Activated CD4-positive, alpha-beta T cell treated with anti-CD3 and anti-CD28 coated beads for 36 hours (primary cell): ENCODE data around the gene HNF1B. TPM values are rescaled to one million over a fixed set of nuclear protein-coding genes. Genes with fewer than 3 reads are reported as not detected.
A peak's percentile ranks its signal among the peaks of the same experiment; 100 is the strongest.

Experiments
- ATAC-seq: fragments of 200-7000 bp; cut with Tn5 transposase; one replicate; pipeline ENCODE4 v1.10.0; 2021; ENCODE audit warnings: mild to moderate bottlenecking, moderate library complexity
- CTCF ChIA-PET: fragments of 350-600 bp; sonication (Branson Sonifier 250); formaldehyde crosslinking; loops from one replicate; lab custom pipeline; 2021; ENCODE audit warnings: antibody characterized with exemption; lab: Charles Lee
- POLR2A ChIA-PET: fragments of 350-600 bp; sonication (Branson Sonifier 250); formaldehyde crosslinking; loops from one replicate; lab custom pipeline; 2021; ENCODE audit warnings: antibody characterized with exemption, inconsistent platforms; lab: Charles Lee
- DNase-seq: peaks from one replicate; pipeline ENCODE4 v3.0.0-alpha.2; 2020
- H3K27ac Mint-ChIP-seq: one replicate; pipeline ENCODE4 v1.8.0; 2021; ENCODE audit warnings: mixed read lengths
- H3K27me3 Mint-ChIP-seq: one replicate; pipeline ENCODE4 v1.8.0; 2021; ENCODE audit warnings: mixed read lengths
- H3K36me3 Mint-ChIP-seq: one replicate; pipeline ENCODE4 v1.8.0; 2021; ENCODE audit warnings: low read depth, mixed read lengths
- H3K4me1 Mint-ChIP-seq: one replicate; pipeline ENCODE4 v1.8.0; 2021; ENCODE audit warnings: mixed read lengths
- H3K4me3 Mint-ChIP-seq: one replicate; pipeline ENCODE4 v1.8.0; 2021; ENCODE audit warnings: mild to moderate bottlenecking, moderate library complexity, mixed read lengths
- H3K9me3 Mint-ChIP-seq: one replicate; pipeline ENCODE4 v1.8.0; 2021; ENCODE audit warnings: low read depth, mixed read lengths
- intact Hi-C, 2 experiments: fragments of 100-400 bp; cut with DNase I in 1 of 2; cut with micrococcal nuclease in 1 of 2; formaldehyde crosslinking; loops; one replicate each; pipeline versions ENCODE4 v1.14.2 to v1.15.1; 2022 to 2024; cut with DNase I, micrococcal nuclease
- total RNA-seq, 2 experiments: library from RNA; stranded (reverse); gene quantifications; one replicate each; pipeline ENCODE4 v1.2.3, GENCODE V29; 2021

The HNF1B gene
- total RNA-seq, 2 experiments from 2014 or later: not detected

DNA sequence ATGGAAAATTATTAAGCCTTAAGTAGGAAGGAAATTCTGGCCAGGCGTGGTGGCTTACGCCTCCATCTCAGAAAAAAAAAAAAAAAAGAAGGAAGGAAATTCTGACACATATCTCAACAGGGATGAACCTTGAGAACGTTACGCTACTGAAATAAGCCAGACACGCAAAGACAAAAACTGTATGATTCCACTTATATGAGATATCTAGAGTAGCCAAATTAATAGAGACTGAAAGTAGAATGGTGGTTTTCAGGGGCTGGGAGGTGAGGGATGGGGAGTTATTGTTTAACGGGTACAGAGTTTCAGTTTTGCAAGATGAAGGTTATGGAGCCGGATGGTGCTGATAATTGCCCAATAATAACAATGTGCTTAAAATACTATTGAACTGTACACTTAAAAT lies 16.2 kb upstream of the HNF1B start:
- H3K4me1 Mint-ChIP-seq: peaks cover 20% of the 10 kb centered on the region

GRCh38 chr17:37759014-37759637 lies 14.3 kb upstream of the HNF1B start:
- ATAC-seq (no peak), DNase-seq (no peak)
- ChIA-PET POLR2A (interaction anchor here (0.7 kb wide), 1 partner anchor 11 kb away, joined by 7 read pairs; no protein-coding TSS in a partner anchor), CTCF (interaction anchor here (0.5 to 1.8 kb wide), 5 partner anchors 11 to 66 kb away, joined by 3 to 7 read pairs (median 4); no protein-coding TSS in a partner anchor)
- no peak overlapping the region for H3K4me3 Mint-ChIP-seq
- H3K4me1 Mint-ChIP-seq: peaks cover 7% of the 10 kb centered on the region
- no peaks in the 10 kb centered on the region for H3K9me3 Mint-ChIP-seq
- H3K27ac Mint-ChIP-seq: no peak overlapping the region
- no peaks in the 10 kb centered on the region for H3K36me3 Mint-ChIP-seq
- H3K27me3 Mint-ChIP-seq: peaks cover 25% of the 10 kb centered on the region
- intact Hi-C loops: no loop called here

More for the DNA sequence above, 16.2 kb upstream of the HNF1B start:
- Mint-ChIP-seq H3K9me3 (no peaks in the 10 kb centered on the region), H3K27me3 (peaks cover 32% of the 10 kb centered on the region), H3K27ac (no peak overlapping the region), H3K36me3 (no peaks in the 10 kb centered on the region), H3K4me3 (no peak overlapping the region)
- CTCF ChIA-PET: no interaction called here
- DNase-seq: no peak
- intact Hi-C loops: no loop called here
- POLR2A ChIA-PET: no interaction called here
- ATAC-seq: peak; percentile 65

- peaks cover 19% of the 10 kb centered on the region for H3K27me3 Mint-ChIP-seq
- intact Hi-C loops: no loop called here
- ATAC-seq (no peak), DNase-seq (no peak)
- no peak overlapping the region for H3K4me3 Mint-ChIP-seq
- ChIA-PET CTCF (no interaction called here), POLR2A (no interaction called here)
- no peaks in the 10 kb centered on the region for H3K36me3 Mint-ChIP-seq
- H3K27ac Mint-ChIP-seq: no peak overlapping the region
- no peaks in the 10 kb centered on the region for H3K9me3 Mint-ChIP-seq
- H3K4me1 Mint-ChIP-seq: peaks cover 2% of the 10 kb centered on the region
Observed at GRCh38 chr17:37756051-37756450, 11.2 kb upstream of the HNF1B start.

DNA sequence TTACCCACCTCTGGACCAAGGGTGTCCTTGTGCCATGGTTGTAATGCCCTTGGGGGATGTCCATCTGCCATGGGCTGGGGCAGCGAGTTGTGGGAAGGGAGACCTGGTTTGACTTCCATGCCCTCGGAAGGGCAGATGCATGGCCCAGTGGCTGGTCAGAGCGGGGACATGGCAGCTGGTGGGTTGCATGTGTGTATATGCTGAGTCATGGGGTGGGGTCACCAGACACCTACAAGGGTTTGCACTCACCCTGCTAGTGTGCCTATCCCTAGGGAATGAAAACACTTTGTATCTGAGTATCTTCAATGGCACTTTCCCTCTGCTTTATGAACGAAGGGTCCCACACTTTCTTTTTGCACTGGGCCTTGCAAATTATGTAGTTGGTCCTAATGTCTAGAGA lies 10.6 kb upstream of the HNF1B start:
- H3K4me3 Mint-ChIP-seq: no peak overlapping the region
- peaks cover 20% of the 10 kb centered on the region for H3K27me3 Mint-ChIP-seq
- ChIA-PET POLR2A (no interaction called here), CTCF (no interaction called here)
- ATAC-seq: no peak
- no peaks in the 10 kb centered on the region for H3K4me1 Mint-ChIP-seq
- H3K9me3 Mint-ChIP-seq: no peaks in the 10 kb centered on the region
- no peak for DNase-seq
- intact Hi-C loops: no loop called here
- no peak overlapping the region for H3K27ac Mint-ChIP-seq
- H3K36me3 Mint-ChIP-seq: no peaks in the 10 kb centered on the region

DNA sequence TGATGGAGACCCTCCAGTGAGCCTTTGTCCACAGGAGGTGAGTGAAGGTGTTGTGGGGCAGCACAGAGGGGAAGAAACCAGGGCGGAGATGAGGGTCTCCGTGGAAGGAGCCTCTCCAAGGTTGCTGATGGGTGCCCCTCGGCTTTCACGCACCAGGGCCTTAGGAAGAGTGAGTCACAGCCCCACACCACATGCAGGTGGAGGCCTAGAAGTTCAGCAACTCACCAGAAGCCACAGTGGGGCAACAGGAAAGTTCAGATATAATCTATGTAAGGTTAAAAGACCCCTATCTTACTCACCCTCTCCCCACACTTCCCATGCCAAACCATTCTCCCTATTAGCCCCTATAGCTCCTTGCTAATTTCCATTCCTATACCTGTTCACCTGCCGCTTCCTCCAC lies 9.5 kb upstream of the HNF1B start:
- ATAC-seq (no peak), DNase-seq (no peak)
- peaks cover 19% of the 10 kb centered on the region for H3K27me3 Mint-ChIP-seq
- H3K4me3 Mint-ChIP-seq: no peak overlapping the region
- H3K36me3 Mint-ChIP-seq: no peaks in the 10 kb centered on the region
- no peak overlapping the region for H3K27ac Mint-ChIP-seq
- H3K9me3 Mint-ChIP-seq: no peaks in the 10 kb centered on the region
- ChIA-PET POLR2A (interaction anchor here (0.5 kb wide), 1 partner anchor 132 kb away, joined by 3 read pairs; no protein-coding TSS in a partner anchor), CTCF (no interaction called here)
- intact Hi-C loops: no loop called here
- no peaks in the 10 kb centered on the region for H3K4me1 Mint-ChIP-seq

- DNase-seq: no peak
- no peak overlapping the region for H3K4me3 Mint-ChIP-seq
- no peak overlapping the region for H3K27ac Mint-ChIP-seq
- intact Hi-C loops: no loop called here
- ATAC-seq: no peak
- H3K4me1 Mint-ChIP-seq: no peaks in the 10 kb centered on the region
- no peaks in the 10 kb centered on the region for H3K36me3 Mint-ChIP-seq
- H3K27me3 Mint-ChIP-seq: peaks cover 23% of the 10 kb centered on the region
- ChIA-PET CTCF (no interaction called here), POLR2A (no interaction called here)
- H3K9me3 Mint-ChIP-seq: no peaks in the 10 kb centered on the region
Observed at GRCh38 chr17:37752482-37752881, 7.6 kb upstream of the HNF1B start.

DNA sequence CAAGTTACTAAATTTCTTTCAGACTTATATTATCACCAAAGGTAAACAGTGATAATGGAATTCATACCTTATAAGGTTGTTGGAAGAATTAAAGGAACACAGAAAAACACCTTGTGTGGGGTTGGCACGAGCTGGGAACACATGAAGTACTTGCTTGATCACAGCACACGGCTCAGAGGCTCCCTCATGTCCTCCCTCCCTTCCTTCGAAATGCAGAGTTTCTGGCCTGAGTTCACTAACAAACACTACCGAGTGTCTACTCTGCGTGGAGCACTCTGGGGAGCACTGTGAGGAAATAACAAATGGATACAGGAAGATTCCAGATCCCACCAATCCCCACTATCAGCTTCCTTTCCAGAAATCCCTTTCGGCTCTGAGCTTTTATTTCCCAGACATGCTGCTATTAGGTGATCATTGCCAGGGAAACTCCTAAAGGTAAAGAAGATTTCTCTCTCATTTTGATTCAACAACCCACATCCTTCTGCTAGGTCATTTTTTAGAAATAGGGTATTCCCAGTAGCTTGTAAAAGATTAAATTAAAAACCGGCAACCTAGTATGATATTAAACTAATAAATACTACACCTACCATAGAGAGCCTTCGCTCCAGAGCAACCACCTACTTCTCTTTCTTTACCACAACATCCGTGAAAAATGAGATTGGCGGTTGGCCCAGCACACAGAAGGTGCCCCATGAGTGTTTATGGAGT lies 6.1 kb upstream of the HNF1B start:
- ChIA-PET POLR2A (no interaction called here), CTCF (interaction anchor here (0.5 to 1.0 kb wide), 3 partner anchors 16 to 25 kb away, joined by 3 to 4 read pairs (median 4); no protein-coding TSS in a partner anchor)
- no peak for DNase-seq
- Mint-ChIP-seq H3K9me3 (no peaks in the 10 kb centered on the region), H3K4me1 (no peaks in the 10 kb centered on the region), H3K27me3 (peaks cover 36% of the 10 kb centered on the region), H3K36me3 (no peaks in the 10 kb centered on the region), H3K27ac (no peak overlapping the region), H3K4me3 (no peak overlapping the region)
- ATAC-seq: no peak
- intact Hi-C loops: no loop called here

GRCh38 chr17:37750292-37750691 lies 5.4 kb upstream of the HNF1B start:
- no peaks in the 10 kb centered on the region for H3K36me3 Mint-ChIP-seq
- DNase-seq (no peak), ATAC-seq (no peak)
- ChIA-PET POLR2A (no interaction called here), CTCF (interaction anchor here (0.5 kb wide), 1 partner anchor 20 kb away, joined by 3 read pairs; no protein-coding TSS in a partner anchor)
- no peak overlapping the region for H3K4me3 Mint-ChIP-seq
- intact Hi-C loops: no loop called here
- peaks cover 42% of the 10 kb centered on the region for H3K27me3 Mint-ChIP-seq
- no peaks in the 10 kb centered on the region for H3K9me3 Mint-ChIP-seq
- no peak overlapping the region for H3K27ac Mint-ChIP-seq
- H3K4me1 Mint-ChIP-seq: peaks cover 1% of the 10 kb centered on the region

GRCh38 chr17:37747222-37747621 lies 2.4 kb upstream of the HNF1B start:
- peaks cover 17% of the 10 kb centered on the region for H3K4me1 Mint-ChIP-seq
- H3K27me3 Mint-ChIP-seq: peaks cover 55% of the 10 kb centered on the region
- POLR2A ChIA-PET: no interaction called here
- intact Hi-C loops: no loop called here
- DNase-seq (no peak), ATAC-seq (no peak)
- H3K36me3 Mint-ChIP-seq: no peaks in the 10 kb centered on the region
- no peaks in the 10 kb centered on the region for H3K9me3 Mint-ChIP-seq
- H3K27ac Mint-ChIP-seq: no peak overlapping the region
- CTCF ChIA-PET: interaction anchor here (0.5 to 2.6 kb wide), 7 partner anchors 12 to 96 kb away, joined by 3 to 12 read pairs (median 4); no protein-coding TSS in a partner anchor
- H3K4me3 Mint-ChIP-seq: no peak overlapping the region

DNA sequence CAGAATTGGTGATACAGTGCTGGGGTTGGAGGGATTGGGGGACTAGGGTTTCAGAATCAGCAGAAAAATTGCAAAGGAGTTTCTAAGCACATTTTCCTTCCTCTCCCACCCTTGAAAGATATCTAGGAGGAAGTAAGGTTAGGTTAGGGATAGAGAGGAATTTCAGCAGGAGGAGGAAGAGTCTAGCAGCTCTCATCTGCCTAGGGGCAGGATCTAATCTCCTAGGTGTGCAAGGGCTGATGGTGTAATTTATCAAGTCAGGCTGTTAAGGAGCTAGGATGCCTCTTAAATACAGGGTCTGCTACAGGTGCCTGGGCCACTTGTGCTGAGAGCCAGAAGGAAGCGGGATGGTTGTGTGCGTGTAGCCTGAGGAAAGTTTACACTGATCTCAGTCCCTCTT lies 1.8 kb upstream of the HNF1B start:
- POLR2A ChIA-PET: no interaction called here
- DNase-seq (no peak), ATAC-seq (no peak)
- Mint-ChIP-seq H3K36me3 (no peaks in the 10 kb centered on the region), H3K9me3 (no peaks in the 10 kb centered on the region), H3K27ac (no peak overlapping the region), H3K4me1 (peaks cover 19% of the 10 kb centered on the region), H3K4me3 (no peak overlapping the region), H3K27me3 (peaks cover 58% of the 10 kb centered on the region)
- intact Hi-C loops: no loop called here
- CTCF ChIA-PET: interaction anchor here (0.5 to 2.6 kb wide), 6 partner anchors 13 to 96 kb away, joined by 3 to 12 read pairs (median 6); no protein-coding TSS in a partner anchor

- Mint-ChIP-seq H3K27me3 (peaks cover 62% of the 10 kb centered on the region), H3K9me3 (no peaks in the 10 kb centered on the region), H3K36me3 (no peaks in the 10 kb centered on the region), H3K4me3 (no peak overlapping the region), H3K27ac (no peak overlapping the region), H3K4me1 (peaks cover 19% of the 10 kb centered on the region)
- intact Hi-C loops: no loop called here
- DNase-seq: no peak
- ChIA-PET CTCF (interaction anchor here (0.7 to 2.6 kb wide), 4 partner anchors 13 to 46 kb away, joined by 3 to 12 read pairs (median 5); no protein-coding TSS in a partner anchor), POLR2A (no interaction called here)
- ATAC-seq: no peak
Observed at GRCh38 chr17:37745801-37746426, 1.1 kb upstream of the HNF1B start.
